GM19372 (cell line): ENCODE measurements around the gene GCSAML.

Source experiments
- ATAC-seq: cut with Tn5 transposase; IDR thresholded peaks from one replicate; pipeline ENCODE4 v1.9.1; 2021; ENCODE audit warnings: mild to moderate bottlenecking, low read depth, moderate library complexity; ENCODE audit not compliant: unreplicated experiment

The GCSAML gene

GRCh38 chr1:247562198-247562597 is 13.3 kb downstream of the GCSAML start:
- ATAC-seq: no peak

- ATAC-seq: no peak
These were observed 25.3 kb downstream of the GCSAML start for GRCh38 chr1:247574236-247574635.

- no peak for ATAC-seq
These were observed 25.7 kb downstream of the GCSAML start for GRCh38 chr1:247574664-247575063.

GRCh38 chr1:247576514-247576913 is 27.6 kb downstream of the GCSAML start:
- ATAC-seq: no peak

GRCh38 chr1:247578946-247579460 is 30.1 kb downstream of the GCSAML start:
- no peak for ATAC-seq

- ATAC-seq: no peak
These were observed 39.1 kb downstream of the GCSAML start, which contains the start of gene OR2G2 for GRCh38 chr1:247588060-247588459. OR2G2 (plus strand) TSS chr1:247588360; CDS start chr1:247588360, 0 bp downstream.

DNA sequence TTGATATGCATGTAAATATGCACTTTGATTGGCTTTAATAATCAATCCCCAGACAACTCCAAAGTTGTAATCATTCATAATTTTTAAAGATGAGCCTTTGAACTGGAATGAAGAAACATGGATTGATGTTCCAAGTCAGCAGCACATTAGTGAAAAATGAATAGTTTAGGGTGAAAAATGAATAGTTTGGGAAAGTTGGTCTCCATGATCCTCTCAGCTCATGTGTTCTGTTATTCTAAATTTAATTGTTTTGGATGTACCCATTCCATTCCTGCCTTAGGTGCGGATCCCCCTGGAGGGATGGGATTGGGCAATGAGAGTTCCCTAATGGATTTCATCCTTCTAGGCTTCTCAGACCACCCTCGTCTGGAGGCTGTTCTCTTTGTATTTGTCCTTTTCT is 56.4 kb downstream of the GCSAML start, which contains the start of gene OR2G3:
TSS of gene OR2G3 (plus strand) at position 301 of the 400 bp plus-strand sequence. CDS start at position 301, 0 bp downstream.
- no peak for ATAC-seq

DNA sequence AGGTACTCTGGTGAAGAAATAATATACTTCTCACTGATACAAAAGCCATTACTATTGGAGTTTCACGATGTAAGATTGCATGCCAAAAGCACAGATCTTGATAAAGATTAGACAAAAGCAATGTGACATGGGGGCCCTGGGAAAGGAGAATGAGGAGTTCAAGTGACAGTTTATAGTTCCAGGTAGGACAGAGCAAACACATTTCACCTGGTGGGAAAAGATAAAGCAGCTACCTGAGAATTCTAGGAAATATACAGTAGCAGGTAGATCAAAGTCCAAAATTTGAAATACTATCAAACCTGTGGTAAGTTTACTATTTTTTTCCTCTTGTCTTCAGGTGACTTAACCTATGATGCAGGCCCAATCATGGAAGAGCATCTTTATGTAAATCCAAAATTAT is 64.5 kb downstream of the GCSAML start:
- no peak for ATAC-seq

DNA sequence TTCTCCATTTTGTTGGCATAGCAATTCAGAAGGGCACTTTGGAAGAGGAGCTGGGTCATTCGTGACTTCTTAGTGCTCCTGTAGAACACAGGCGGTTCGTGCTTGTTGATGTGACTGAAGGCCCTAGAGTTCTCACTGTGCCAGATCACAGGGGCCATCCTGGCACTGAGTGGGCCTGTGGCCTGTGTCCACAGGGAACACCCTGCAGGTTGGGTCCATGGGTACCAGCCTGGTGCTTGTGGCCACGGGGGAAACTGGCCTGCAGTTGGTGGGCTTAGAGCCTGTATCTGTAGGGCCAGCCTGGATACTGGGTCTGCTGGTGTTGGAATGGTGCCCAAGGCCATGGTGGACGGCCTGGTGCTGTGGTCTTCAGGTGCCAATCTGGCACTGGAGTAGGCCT is 65.7 kb downstream of the GCSAML start:
- ATAC-seq: no peak
